ENCODE measurements around the gene STARD10.

Gene STARD10

DNA sequence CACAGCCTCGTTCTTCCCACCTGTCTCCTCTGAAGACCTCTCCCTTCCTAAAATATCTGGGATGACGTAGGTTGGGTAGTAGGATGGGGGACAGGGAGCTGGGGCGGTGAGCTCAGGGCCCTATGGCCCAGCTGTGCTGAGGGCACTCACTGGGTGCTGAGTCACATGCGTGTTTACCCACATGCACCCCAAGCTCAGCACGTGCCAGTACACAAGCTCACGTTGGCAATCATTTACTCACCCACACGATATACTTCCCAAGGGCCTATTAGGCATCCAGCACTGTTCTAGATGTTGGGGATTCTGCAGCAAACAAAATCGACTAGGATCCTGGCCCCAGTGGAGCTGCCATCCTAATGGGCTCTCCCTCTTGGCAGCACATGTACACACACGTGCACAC, 70.3 kb downstream of the STARD10 start:
- no peak for DNase-seq

GRCh38 chr11:72722050-72722748, 71.6 kb downstream of the STARD10 start:
- DNase-seq: no peak

DNA sequence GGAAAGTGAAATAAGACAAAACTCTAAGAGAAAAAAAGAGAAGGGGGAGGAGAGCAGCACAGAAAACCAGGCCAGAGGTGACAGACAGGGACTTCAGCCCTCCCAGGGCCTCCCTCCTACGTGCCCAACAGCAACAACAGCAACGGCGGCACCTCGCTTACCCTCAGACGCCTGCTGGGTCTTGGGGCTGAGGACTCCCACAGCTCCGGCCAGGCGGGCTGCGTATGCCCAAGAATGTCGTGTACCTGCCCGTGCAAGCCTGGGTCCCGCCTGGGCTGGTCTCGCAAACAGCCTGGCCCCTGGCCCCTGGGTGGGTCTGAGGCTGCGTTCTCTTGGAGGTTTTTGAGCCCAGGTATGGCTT, 72.2 kb downstream of the STARD10 start:
- DNase-seq: no peak

GRCh38 chr11:72721276-72721675, 72.6 kb downstream of the STARD10 start:
- no peak for DNase-seq

DNA sequence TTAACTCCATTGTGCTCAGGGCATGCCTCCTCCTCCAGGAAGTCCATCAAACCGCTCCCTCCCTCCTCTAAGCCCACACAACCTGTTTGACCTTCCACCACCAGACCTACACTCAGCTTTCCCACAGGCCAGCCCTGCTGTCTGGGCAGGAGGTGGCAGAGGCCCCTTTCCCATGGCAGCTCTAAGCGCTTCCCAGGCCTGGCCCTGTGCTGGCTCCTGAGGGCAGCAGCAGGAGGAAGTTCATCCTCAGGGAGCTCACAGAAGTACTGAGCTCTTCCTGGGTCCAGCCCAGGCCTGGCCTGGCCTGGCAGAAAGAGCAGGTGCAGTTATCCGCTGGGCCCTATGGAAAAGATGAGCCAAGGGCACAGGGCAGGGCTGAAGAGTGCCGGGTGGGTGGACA, 73.1 kb downstream of the STARD10 start:
- DNase-seq: no peak

DNA sequence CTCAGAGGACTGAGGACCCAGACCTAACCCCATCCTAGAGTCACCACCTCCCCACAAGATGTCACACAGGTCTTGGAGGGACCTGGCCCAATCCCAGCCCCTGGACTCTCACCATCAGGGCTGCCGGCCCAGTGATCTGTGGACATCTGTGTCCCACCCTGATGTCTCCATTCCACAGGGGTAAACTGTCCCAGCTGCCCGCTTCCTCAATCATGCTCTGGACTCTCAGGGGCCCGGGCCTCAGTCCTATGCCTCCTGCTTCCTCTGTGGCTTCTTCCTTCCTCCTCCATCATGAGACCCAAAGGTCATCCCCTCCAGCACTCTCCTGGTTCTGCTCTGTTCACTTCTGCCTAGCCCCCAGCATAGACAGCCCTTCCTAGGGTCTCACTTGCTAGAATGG, 73.8 kb downstream of the STARD10 start:
- no peak for DNase-seq

GRCh38 chr11:72719551-72719950, 74.3 kb downstream of the STARD10 start:
- no peak for DNase-seq

DNA sequence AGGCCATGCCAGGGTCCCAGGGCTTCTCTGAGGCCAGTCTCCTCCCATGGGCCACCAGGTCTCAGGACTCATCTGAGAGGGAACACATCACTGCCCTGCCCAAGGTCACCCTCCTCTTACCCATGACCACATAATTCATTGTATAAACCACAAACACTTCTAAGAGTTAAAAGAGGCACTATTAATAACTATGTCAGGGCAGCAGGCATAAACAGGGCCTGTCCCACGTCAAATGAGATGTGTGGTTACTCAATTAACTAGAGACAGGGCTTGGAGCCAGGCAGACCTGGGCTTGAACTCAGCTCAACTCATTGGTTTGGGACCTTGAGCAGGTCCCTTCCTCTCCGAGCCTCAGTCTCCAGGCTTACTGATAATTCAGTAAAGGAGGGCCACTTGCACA, 74.7 kb downstream of the STARD10 start:
- no peak for DNase-seq

DNA sequence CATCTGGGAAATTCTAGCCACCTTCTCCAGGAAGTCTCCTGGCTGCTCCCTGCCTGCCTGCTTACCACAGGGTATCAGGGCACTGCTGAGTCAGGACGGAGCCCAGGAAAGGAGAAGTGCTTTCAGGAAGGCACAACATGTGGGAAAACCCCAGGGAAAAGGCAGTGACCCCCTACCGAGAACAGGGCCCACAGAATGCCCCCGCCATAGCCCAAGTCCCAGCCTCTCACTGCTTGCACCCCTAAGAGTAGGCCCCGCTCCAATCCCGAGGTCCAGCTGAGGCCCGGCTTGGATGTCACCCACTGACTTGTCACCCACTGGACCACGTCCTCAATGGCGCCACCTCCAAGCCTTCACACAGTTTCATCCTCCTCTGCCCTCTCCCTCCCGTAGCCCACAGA, 75.7 kb downstream of the STARD10 start:
- DNase-seq: no peak

- no peak for DNase-seq
Measured at GRCh38 chr11:72716788-72717435, 76.9 kb downstream of the STARD10 start.

GRCh38 chr11:72716290-72716689, 77.6 kb downstream of the STARD10 start:
- DNase-seq: no peak

DNA sequence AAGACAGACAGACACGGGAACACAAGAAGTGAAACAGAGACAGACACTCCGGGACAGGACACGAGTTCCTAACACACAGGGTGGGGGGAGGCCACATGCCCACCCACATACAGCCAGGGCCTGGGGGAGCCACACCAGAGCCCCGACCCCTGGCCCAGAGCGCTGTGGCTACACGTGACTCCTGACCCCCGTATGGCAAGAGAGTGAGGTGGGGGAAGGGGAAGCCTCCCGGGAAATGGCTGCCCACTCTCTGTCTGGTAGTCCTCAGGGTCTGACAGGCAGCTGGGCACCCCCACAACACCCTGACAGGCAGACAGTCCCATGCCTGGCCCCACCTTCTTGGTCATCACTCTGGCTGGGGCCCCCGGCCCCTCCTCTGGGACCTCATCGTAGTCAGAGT, 81.0 kb downstream of the STARD10 start:
- DNase-seq: no peak

DNA sequence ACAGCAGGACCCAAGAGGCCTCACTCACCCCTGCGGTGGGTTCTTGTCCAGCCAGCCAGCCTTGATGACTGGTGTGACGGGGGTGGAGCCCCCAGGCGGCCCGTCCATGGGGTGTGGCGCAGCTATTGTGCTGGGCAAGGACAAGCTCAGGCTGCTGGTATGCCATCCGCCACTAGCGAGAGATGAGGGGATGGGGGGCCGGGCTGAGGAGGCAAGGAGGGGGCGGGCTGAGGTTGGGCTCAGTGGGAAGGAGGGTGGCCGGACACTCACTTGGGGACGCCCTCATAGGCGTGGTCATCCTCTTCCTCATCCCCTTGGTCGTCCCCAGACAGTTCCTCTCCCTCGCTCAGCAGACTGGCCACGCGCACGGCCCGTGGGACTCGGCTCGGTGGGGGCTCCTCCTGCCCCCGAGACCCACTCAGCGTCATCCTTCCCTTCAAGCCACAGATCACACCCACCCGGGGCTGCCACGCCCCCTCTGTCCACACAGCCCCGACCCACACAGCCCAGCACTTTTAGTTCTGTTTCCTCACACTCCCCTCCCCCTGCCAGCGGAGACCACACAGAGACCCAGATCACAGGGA, 81.6 kb downstream of the STARD10 start:
- no peak for DNase-seq

DNA sequence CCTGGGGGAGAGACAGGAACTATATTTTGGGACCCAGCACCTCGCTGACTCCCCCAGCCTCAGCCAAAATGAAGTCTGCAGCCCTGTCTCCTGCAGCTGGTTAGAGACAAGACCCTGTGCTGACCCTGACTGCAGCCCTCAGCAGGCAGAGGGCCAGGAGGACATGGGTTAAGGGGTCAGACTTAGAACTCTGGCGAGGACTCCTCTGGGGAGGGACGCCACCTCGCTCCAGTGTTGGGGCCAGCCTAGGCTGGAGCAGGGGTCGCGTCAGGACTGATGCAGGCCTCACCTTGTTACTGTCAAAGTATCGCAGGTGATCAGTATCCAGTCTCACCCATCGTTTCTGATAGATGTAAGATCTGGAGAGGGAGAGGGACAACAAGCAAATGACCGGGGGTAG, 82.7 kb downstream of the STARD10 start:
- DNase-seq: no peak

DNA sequence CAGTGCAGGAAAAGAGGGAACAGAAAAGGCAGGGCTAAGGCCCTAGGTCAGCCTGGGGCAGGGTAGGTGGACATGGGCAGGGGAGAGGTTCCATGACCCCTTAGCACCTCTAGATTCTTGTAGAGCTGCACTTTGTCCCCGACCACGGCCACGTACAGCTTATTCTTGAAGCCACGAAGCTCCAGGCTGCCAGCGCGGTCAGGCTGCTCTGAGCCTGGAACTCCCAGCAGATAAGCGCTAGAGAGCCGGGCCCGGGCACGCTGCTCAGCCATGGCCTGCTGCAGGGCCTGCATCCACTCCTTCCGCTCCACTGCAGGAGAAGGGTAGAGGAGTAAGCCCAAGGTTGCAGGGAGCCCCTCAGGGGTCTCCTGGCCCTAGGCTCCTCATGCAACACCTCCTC, 83.6 kb downstream of the STARD10 start:
- no peak for DNase-seq

- DNase-seq: no peak
Measured at GRCh38 chr11:72709478-72710238, 84.2 kb downstream of the STARD10 start.

DNA sequence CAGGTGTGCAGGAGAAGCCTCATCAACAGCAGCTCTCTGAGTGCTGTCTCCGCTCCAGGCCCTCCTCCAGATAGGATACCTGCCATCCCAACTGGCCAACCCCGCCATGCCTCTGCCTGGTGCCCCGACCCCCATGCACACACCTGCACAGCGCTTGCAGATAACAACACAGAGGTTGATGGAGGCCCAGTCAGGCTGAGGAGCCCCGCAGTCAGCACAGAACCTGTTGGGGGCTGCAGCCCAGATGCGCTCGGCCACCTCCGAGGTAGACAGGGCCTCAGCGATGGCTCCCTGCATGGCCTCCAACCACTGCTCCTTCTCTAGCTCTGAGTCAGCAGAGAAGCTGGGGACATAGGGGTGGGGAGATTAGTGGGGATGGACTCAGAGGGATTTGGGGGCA, 86.8 kb downstream of the STARD10 start:
- no peak for DNase-seq

DNA sequence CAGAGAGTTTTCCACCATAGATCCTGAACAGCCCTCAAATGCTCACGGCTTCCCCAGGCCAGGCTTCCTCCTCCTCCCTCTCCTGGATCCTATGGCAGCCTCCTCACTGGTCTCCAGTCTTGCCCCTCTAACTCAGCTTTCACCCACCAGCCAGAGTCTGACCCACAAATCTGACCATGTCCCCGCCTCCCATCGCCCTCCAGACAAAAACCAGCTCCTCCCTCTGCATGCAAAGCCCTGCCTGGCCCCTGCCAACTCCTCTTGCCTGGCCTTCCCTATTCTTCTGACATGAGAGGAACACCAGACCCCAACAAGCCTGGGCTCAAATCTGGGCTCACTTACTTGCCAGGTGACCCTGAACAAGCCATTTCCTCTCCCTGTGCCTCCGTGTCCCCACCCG, 87.3 kb downstream of the STARD10 start:
- no peak for DNase-seq

- no peak for DNase-seq
Measured at GRCh38 chr11:72705442-72706365, 88.1 kb downstream of the STARD10 start.

DNA sequence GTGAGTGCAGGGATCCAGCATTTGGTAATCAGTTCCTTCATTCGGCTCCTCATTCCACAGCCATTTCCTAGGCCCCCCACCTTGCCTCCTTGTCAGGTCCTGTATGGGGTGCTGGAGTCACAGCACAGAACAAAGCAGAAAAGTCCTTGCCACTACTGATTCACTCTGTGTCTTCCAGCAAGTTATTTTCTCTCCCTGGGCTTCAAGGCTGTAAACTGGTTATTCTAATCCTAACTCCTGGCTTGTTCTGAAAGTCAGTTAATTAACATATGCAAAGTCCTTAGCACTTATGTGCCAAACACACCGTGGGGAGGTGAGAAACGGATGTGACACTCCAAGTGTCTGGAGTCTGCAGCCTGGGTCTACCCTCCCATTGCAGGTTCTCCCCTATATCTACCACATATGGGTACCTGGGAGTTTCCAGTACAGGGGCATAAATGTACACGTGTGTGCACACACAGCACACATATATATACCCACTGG, 89.0 kb downstream of the STARD10 start:
- DNase-seq: no peak

Measured in NCI-H748 treated with DMSO at 0.1 percent for 48 hours (cell line).